Osteocyte (in vitro differentiated cells): ENCODE data around the gene TMEM41B. TPM values are rescaled to one million over a fixed set of nuclear protein-coding genes. Genes with fewer than 3 reads are reported as not detected.
"Not testable (repeated sequence)": the region's sequence is repeated elsewhere in the genome, so short reads cannot be mapped to it uniquely, and the experiment has no call there.

Source experiments
- DNase-seq: peaks from one replicate; pipeline ENCODE4 v3.0.0; 2021; ENCODE audit warnings: mixed read lengths; ENCODE audit not compliant: unreplicated experiment; ENCODE audit errors: extremely low spot score
- H3K27ac Mint-ChIP-seq: one replicate; pipeline ENCODE4 v1.8.0; 2021; ENCODE audit warnings: mild to moderate bottlenecking, mixed read lengths; ENCODE audit not compliant: unreplicated experiment
- H3K27me3 Mint-ChIP-seq: one replicate; pipeline ENCODE4 v1.8.0; 2021; ENCODE audit warnings: mixed read lengths; ENCODE audit not compliant: unreplicated experiment
- H3K36me3 Mint-ChIP-seq: one replicate; pipeline ENCODE4 v1.8.0; 2021; ENCODE audit warnings: mixed read lengths; ENCODE audit not compliant: unreplicated experiment
- H3K4me1 Mint-ChIP-seq: one replicate; pipeline ENCODE4 v1.8.0; 2021; ENCODE audit warnings: mixed read lengths; ENCODE audit not compliant: unreplicated experiment
- H3K4me3 Mint-ChIP-seq: one replicate; pipeline ENCODE4 v1.8.0; 2021; ENCODE audit warnings: mild to moderate bottlenecking, moderate library complexity, mixed read lengths; ENCODE audit not compliant: unreplicated experiment
- H3K9me3 Mint-ChIP-seq: one replicate; pipeline ENCODE4 v1.8.0; 2021; ENCODE audit warnings: mixed read lengths; ENCODE audit not compliant: unreplicated experiment
- total RNA-seq: library from RNA; stranded (reverse); gene quantifications from 2 replicates; pipeline ENCODE4 v1.2.1, GENCODE V29; 2021
- TF ChIP-seq, protein P1 (sequence below): fragments of 200-600 bp; sonication (generic); IDR thresholded peaks from 2 replicates; pipeline ENCODE4 v1.5.0; 2021; ENCODE audit warnings: antibody characterized with exemption, mild to moderate bottlenecking, moderate library complexity

Gene TMEM41B
- total RNA-seq, 1 donor from 2014 or later: 32.3 TPM

DNA sequence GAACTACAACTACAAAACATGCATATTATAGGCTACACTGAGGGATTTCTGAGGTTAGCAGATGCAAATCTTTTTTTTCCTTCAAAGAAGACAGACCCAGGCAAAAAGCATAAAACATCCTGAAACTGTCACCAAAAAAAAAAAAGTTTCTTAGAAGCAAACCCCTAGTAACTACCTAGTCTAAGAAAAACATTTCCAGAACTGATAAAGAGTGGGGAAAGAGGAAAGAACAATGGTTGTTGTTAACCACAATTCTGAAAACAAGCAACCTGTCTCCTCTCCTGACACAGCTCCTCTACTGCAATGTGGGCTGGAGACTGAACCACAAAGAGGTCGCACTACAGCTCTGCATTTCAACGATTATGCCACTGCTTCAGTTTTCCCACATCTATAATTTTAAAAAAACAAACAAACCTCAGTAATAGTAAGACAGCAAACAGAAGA, 64.2 kb downstream of the TMEM41B start:
- TF ChIP-seq, protein P1, sequence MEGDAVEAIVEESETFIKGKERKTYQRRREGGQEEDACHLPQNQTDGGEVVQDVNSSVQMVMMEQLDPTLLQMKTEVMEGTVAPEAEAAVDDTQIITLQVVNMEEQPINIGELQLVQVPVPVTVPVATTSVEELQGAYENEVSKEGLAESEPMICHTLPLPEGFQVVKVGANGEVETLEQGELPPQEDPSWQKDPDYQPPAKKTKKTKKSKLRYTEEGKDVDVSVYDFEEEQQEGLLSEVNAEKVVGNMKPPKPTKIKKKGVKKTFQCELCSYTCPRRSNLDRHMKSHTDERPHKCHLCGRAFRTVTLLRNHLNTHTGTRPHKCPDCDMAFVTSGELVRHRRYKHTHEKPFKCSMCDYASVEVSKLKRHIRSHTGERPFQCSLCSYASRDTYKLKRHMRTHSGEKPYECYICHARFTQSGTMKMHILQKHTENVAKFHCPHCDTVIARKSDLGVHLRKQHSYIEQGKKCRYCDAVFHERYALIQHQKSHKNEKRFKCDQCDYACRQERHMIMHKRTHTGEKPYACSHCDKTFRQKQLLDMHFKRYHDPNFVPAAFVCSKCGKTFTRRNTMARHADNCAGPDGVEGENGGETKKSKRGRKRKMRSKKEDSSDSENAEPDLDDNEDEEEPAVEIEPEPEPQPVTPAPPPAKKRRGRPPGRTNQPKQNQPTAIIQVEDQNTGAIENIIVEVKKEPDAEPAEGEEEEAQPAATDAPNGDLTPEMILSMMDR: no peak
- peak overlapping the region; percentile 48 for H3K27ac Mint-ChIP-seq
- no peak for DNase-seq
- H3K9me3 Mint-ChIP-seq: no peaks in the 10 kb centered on the region
- H3K4me1 Mint-ChIP-seq: peaks cover 26% of the 10 kb centered on the region
- H3K4me3 Mint-ChIP-seq: no peak overlapping the region
- peaks cover 3% of the 10 kb centered on the region for H3K36me3 Mint-ChIP-seq
- H3K27me3 Mint-ChIP-seq: no peaks in the 10 kb centered on the region

- DNase-seq: no peak
- peaks cover 26% of the 10 kb centered on the region for H3K4me1 Mint-ChIP-seq
- no peaks in the 10 kb centered on the region for H3K9me3 Mint-ChIP-seq
- H3K27me3 Mint-ChIP-seq: no peaks in the 10 kb centered on the region
- H3K27ac Mint-ChIP-seq: no peak overlapping the region
- TF ChIP-seq, protein P1: no peak
- no peak overlapping the region for H3K4me3 Mint-ChIP-seq
- peaks cover 3% of the 10 kb centered on the region for H3K36me3 Mint-ChIP-seq
Observed at GRCh38 chr11:9249252-9249651, 65.1 kb downstream of the TMEM41B start.

DNA sequence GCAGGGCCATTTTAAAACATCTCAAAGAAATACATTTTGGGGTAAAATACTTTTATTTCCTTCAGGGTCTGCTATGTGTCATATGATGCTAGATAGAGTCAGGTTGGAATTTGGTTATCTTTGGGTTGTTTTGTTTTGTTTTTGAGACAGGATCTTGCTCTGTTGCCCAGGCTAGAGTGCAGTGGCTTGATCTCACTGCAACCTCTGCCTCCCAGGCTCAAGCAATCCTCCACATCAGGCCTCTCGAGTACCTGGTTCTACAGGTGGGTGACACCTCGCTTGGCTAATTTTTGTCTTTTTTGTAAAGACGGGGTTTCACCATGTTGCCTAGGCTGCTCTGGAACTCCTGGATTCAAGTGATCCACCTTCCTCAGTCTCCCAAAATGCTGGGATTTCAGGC, 66.5 kb downstream of the TMEM41B start:
- Mint-ChIP-seq H3K4me1 (peaks cover 27% of the 10 kb centered on the region), H3K27me3 (no peaks in the 10 kb centered on the region), H3K36me3 (no peaks in the 10 kb centered on the region), H3K27ac (no peak overlapping the region), H3K4me3 (no peak overlapping the region), H3K9me3 (no peaks in the 10 kb centered on the region)
- TF ChIP-seq, protein P1: no peak
- no peak for DNase-seq

GRCh38 chr11:9236242-9236641, 78.2 kb downstream of the TMEM41B start:
- DNase-seq, H3K4me3 Mint-ChIP-seq, H3K27ac Mint-ChIP-seq, H3K9me3 Mint-ChIP-seq, H3K27me3 Mint-ChIP-seq, H3K36me3 Mint-ChIP-seq: not testable (repeated sequence)
- peaks cover 34% of the 10 kb centered on the region for H3K4me1 Mint-ChIP-seq

DNA sequence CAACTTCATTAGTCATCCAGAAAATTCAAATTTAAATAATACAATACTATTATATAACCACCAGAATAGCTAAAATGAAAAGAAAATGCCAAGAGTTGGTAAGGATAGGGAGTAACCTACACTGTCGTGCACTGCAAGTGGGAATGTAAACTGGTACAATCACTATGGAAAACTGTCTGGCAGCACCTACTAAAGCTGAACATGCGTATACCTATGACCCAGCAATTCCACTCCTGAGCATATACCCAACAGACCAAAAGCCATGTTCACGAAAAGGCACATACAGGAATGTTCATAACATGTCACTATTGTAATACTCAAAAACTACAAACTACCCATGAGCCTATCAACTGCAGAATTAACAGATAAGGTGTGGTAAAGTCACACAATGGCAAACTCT, 81.9 kb downstream of the TMEM41B start:
- H3K27me3 Mint-ChIP-seq: no peaks in the 10 kb centered on the region
- no peaks in the 10 kb centered on the region for H3K36me3 Mint-ChIP-seq
- DNase-seq: no peak
- H3K4me3 Mint-ChIP-seq: no peak overlapping the region
- no peaks in the 10 kb centered on the region for H3K9me3 Mint-ChIP-seq
- TF ChIP-seq, protein P1: no peak
- H3K4me1 Mint-ChIP-seq: peaks cover 49% of the 10 kb centered on the region
- peak overlapping the region; percentile 93 for H3K27ac Mint-ChIP-seq

DNA sequence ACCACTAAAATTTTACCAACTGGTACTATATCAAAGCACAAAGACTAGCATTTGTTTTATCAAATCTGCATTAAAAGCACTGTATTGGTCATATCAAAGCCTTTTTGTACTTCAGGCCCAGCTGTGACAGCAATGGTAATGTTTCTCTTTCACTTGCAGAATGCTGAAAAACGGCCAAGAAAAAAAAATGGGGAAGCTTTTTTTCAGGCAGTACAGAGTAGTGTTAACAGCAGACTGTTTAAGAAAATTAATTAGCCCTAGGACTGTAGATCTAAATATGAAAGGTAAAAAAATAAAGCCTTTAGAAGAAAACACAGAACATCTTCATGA, 82.6 kb downstream of the TMEM41B start:
- Mint-ChIP-seq H3K27ac (peak overlapping the region; percentile 93), H3K9me3 (no peaks in the 10 kb centered on the region), H3K4me1 (peaks cover 49% of the 10 kb centered on the region), H3K4me3 (peak overlapping the region; percentile 65), H3K36me3 (no peaks in the 10 kb centered on the region), H3K27me3 (no peaks in the 10 kb centered on the region)
- no peak for DNase-seq
- TF ChIP-seq, protein P1: no peak
